NT2/D1 (cell line): Measurements from ENCODE around the gene CREB1.

Experiments used
- DNase-seq: peaks from one replicate; pipeline ENCODE4 v3.0.0-alpha.2; 2011; ENCODE audit warnings: low read depth, low spot score
- H3K27me3 ChIP-seq: 2 replicates; pipeline ENCODE4 v1.6.0; 2011; ENCODE audit warnings: mild to moderate bottlenecking; ENCODE audit not compliant: insufficient read length, insufficient read depth
- H3K36me3 ChIP-seq: 2 replicates; pipeline ENCODE4 v1.6.1; 2011; ENCODE audit warnings: mild to moderate bottlenecking, low read length, mixed read lengths; ENCODE audit not compliant: insufficient read depth, insufficient read length
- H3K4me1 ChIP-seq: 2 replicates; pipeline ENCODE4 v1.5.1; 2011; ENCODE audit not compliant: insufficient read depth, insufficient read length
- H3K4me3 ChIP-seq: 2 replicates; pipeline ENCODE4 v1.5.1; 2011; ENCODE audit warnings: low read depth; ENCODE audit not compliant: insufficient read length
- H3K9ac ChIP-seq: 2 replicates; pipeline ENCODE4 v1.6.0; 2011; ENCODE audit warnings: low read depth; ENCODE audit not compliant: insufficient read length
- H3K9me3 ChIP-seq: 2 replicates; pipeline ENCODE4 v1.5.1; 2011; ENCODE audit warnings: mild to moderate bottlenecking, low read length; ENCODE audit not compliant: insufficient read depth
- SUZ12 ChIP-seq: IDR thresholded peaks from 2 replicates; pipeline ENCODE4 v1.6.1; 2011; ENCODE audit not compliant: insufficient read length, insufficient read depth; ENCODE audit errors: extremely low read depth
- YY1 ChIP-seq: IDR thresholded peaks from 2 replicates; pipeline ENCODE4 v1.6.1; 2011; ENCODE audit not compliant: insufficient read length, insufficient read depth
- ZNF274 ChIP-seq: IDR thresholded peaks from 2 replicates; pipeline ENCODE4 v1.6.1; 2011; ENCODE audit warnings: mild to moderate bottlenecking, low read depth, low read length

CREB1 gene

GRCh38 chr2:207503234-207503633, 26.5 kb upstream of the CREB1 start:
- no peak overlapping the region for H3K9ac ChIP-seq
- no peaks in the 10 kb centered on the region for H3K27me3 ChIP-seq
- no peaks in the 10 kb centered on the region for H3K4me1 ChIP-seq
- no peak overlapping the region for H3K4me3 ChIP-seq
- H3K36me3 ChIP-seq, result no peaks in the 10 kb centered on the region
- TF ChIP-seq ZNF274 (no peak), YY1 (no peak), SUZ12 (no peak)
- no peak for DNase-seq
- no peaks in the 10 kb centered on the region for H3K9me3 ChIP-seq

- H3K36me3 ChIP-seq, result no peaks in the 10 kb centered on the region
- H3K4me3 ChIP-seq, result no peak overlapping the region
- TF ChIP-seq ZNF274 (no peak), SUZ12 (no peak), YY1 (no peak)
- no peaks in the 10 kb centered on the region for H3K27me3 ChIP-seq
- no peaks in the 10 kb centered on the region for H3K9me3 ChIP-seq
- no peak overlapping the region for H3K9ac ChIP-seq
- no peaks in the 10 kb centered on the region for H3K4me1 ChIP-seq
- DNase-seq, result no peak
Measured at GRCh38 chr2:207504513-207505170, 25.1 kb upstream of the CREB1 start.

- no peaks in the 10 kb centered on the region for H3K4me1 ChIP-seq
- no peaks in the 10 kb centered on the region for H3K27me3 ChIP-seq
- no peak overlapping the region for H3K9ac ChIP-seq
- no peaks in the 10 kb centered on the region for H3K36me3 ChIP-seq
- TF ChIP-seq YY1 (no peak), ZNF274 (no peak), SUZ12 (no peak)
- DNase-seq, result no peak
- no peak overlapping the region for H3K4me3 ChIP-seq
- H3K9me3 ChIP-seq, result no peaks in the 10 kb centered on the region
Measured at GRCh38 chr2:207505171-207505570, 24.6 kb upstream of the CREB1 start.

GRCh38 chr2:207505728-207506127, 24.0 kb upstream of the CREB1 start:
- DNase-seq, result no peak

GRCh38 chr2:207506426-207506825, 23.3 kb upstream of the CREB1 start:
- DNase-seq, result no peak
- H3K27me3 ChIP-seq, result no peaks in the 10 kb centered on the region
- H3K9me3 ChIP-seq, result no peaks in the 10 kb centered on the region
- H3K9ac ChIP-seq, result no peak overlapping the region
- TF ChIP-seq YY1 (no peak), SUZ12 (no peak), ZNF274 (no peak)
- no peak overlapping the region for H3K4me3 ChIP-seq
- no peaks in the 10 kb centered on the region for H3K4me1 ChIP-seq
- no peaks in the 10 kb centered on the region for H3K36me3 ChIP-seq

More at GRCh38 chr2:207505728-207506127, 24.0 kb upstream of the CREB1 start:
- no peaks in the 10 kb centered on the region for H3K9me3 ChIP-seq
- TF ChIP-seq YY1 (no peak), ZNF274 (no peak), SUZ12 (no peak)
- H3K36me3 ChIP-seq, result no peaks in the 10 kb centered on the region
- no peaks in the 10 kb centered on the region for H3K4me1 ChIP-seq
- no peak overlapping the region for H3K9ac ChIP-seq
- H3K27me3 ChIP-seq, result no peaks in the 10 kb centered on the region
- H3K4me3 ChIP-seq, result no peak overlapping the region

- no peaks in the 10 kb centered on the region for H3K4me1 ChIP-seq
- no peaks in the 10 kb centered on the region for H3K9me3 ChIP-seq
- no peak overlapping the region for H3K9ac ChIP-seq
- no peak overlapping the region for H3K4me3 ChIP-seq
- DNase-seq, result no peak
- TF ChIP-seq YY1 (no peak), SUZ12 (no peak), ZNF274 (no peak)
- H3K36me3 ChIP-seq, result no peaks in the 10 kb centered on the region
- H3K27me3 ChIP-seq, result no peaks in the 10 kb centered on the region
Measured at GRCh38 chr2:207510148-207510547, 19.6 kb upstream of the CREB1 start.

GRCh38 chr2:207511851-207512250, 17.9 kb upstream of the CREB1 start:
- no peak for DNase-seq
- no peaks in the 10 kb centered on the region for H3K4me1 ChIP-seq
- H3K4me3 ChIP-seq, result no peak overlapping the region
- H3K36me3 ChIP-seq, result no peaks in the 10 kb centered on the region
- no peaks in the 10 kb centered on the region for H3K9me3 ChIP-seq
- no peak overlapping the region for H3K9ac ChIP-seq
- TF ChIP-seq YY1, result no peak
- TF ChIP-seq SUZ12, result no peak
- TF ChIP-seq ZNF274, result no peak
- no peaks in the 10 kb centered on the region for H3K27me3 ChIP-seq
